GM06990 (cell line): ENCODE results near the gene MT1X.

Source experiments
- DNase-seq: peaks from one replicate; pipeline ENCODE4 v3.0.0-alpha.2; 2011; ENCODE audit not compliant: insufficient read length; ENCODE audit errors: extremely low read depth
- H3K27me3 ChIP-seq: replicated peaks from 2 replicates; pipeline ENCODE4 v1.6.0; 2011; ENCODE audit warnings: low read length; ENCODE audit not compliant: control insufficient read depth, insufficient read depth
- H3K36me3 ChIP-seq: 2 replicates; pipeline ENCODE4 v1.5.1; 2011; ENCODE audit warnings: low read length; ENCODE audit not compliant: control insufficient read depth, insufficient read depth
- H3K4me3 ChIP-seq: replicated peaks from 2 replicates; pipeline ENCODE4 v1.5.1; 2011; ENCODE audit warnings: low read depth, mild to moderate bottlenecking, control low read depth, low read length
- CTCF ChIP-seq: IDR thresholded peaks from 2 replicates; pipeline ENCODE4 v1.5.1; 2011; ENCODE audit warnings: low read length, control low read depth, mild to moderate bottlenecking, inconsistent platforms; ENCODE audit not compliant: insufficient read depth, poor library complexity, severe bottlenecking

Gene MT1X

GRCh38 chr16:56695246-56695645 is 13.0 kb downstream of the MT1X start:
- TF ChIP-seq CTCF = no peak
- Histone ChIP-seq H3K36me3 (no peaks in the 10 kb centered on the region), H3K27me3 (no peaks in the 10 kb centered on the region; the same call in 1 of the 2 replicates), H3K4me3 (no peak overlapping the region)
- DNase-seq = no peak

- no peak for TF ChIP-seq CTCF
- Histone ChIP-seq H3K4me3 (no peak overlapping the region), H3K27me3 (no peaks in the 10 kb centered on the region; the same call in 1 of the 2 replicates), H3K36me3 (no peaks in the 10 kb centered on the region)
- no peak for DNase-seq
Measured at GRCh38 chr16:56697456-56698155, 15.3 kb downstream of the MT1X start.

GRCh38 chr16:56700195-56700594 is 17.9 kb downstream of the MT1X start:
- no peak for TF ChIP-seq CTCF
- H3K4me3 ChIP-seq = no peak overlapping the region
- DNase-seq = no peak
- no peaks in the 10 kb centered on the region for H3K36me3 ChIP-seq
- no peaks in the 10 kb centered on the region; the same call in 1 of the 2 replicates for H3K27me3 ChIP-seq

- no peak for DNase-seq
- TF ChIP-seq CTCF = no peak
- Histone ChIP-seq H3K27me3 (no peaks in the 10 kb centered on the region; the same call in 1 of the 2 replicates), H3K36me3 (no peaks in the 10 kb centered on the region), H3K4me3 (no peak overlapping the region)
Measured at GRCh38 chr16:56700631-56701030, 18.4 kb downstream of the MT1X start.

GRCh38 chr16:56701534-56701933 is 19.3 kb downstream of the MT1X start:
- H3K36me3 ChIP-seq = no peaks in the 10 kb centered on the region
- H3K27me3 ChIP-seq = no peaks in the 10 kb centered on the region; the same call in 1 of the 2 replicates
- TF ChIP-seq CTCF = no peak
- no peak for DNase-seq
- no peak overlapping the region for H3K4me3 ChIP-seq
